H1 (cell line): ENCODE data around the gene LRRC26. TPM values are rescaled to one million over a fixed set of nuclear protein-coding genes. Genes with fewer than 3 reads are reported as not detected.

ENCODE experiments used
- CEBPB ChIP-seq: IDR thresholded peaks from 2 replicates; pipeline ENCODE4 v1.6.1; 2012; ENCODE audit warnings: low read depth, low read length
- CHD2 ChIP-seq: IDR thresholded peaks from 2 replicates; pipeline ENCODE4 v1.6.1; 2012; ENCODE audit warnings: low read length, improper control_type of control experiment
- EZH2 ChIP-seq: fragments of 200-600 bp; sonication (generic); IDR thresholded peaks from 2 replicates; pipeline ENCODE4 v1.7.1; 2012; ENCODE audit warnings: low read depth, mild to moderate bottlenecking, moderate library complexity, low read length, inconsistent platforms; ENCODE audit not compliant: severe bottlenecking
- GABPA ChIP-seq: IDR thresholded peaks from 2 replicates; pipeline ENCODE4 v1.6.1; 2011; ENCODE audit warnings: mild to moderate bottlenecking, low read length, moderate library complexity, borderline replicate concordance; ENCODE audit not compliant: insufficient read depth
- JUN ChIP-seq: IDR thresholded peaks from 2 replicates; pipeline ENCODE4 v1.6.1; 2011; ENCODE audit warnings: low read depth, mild to moderate bottlenecking, improper control_type of control experiment, low read length
- KDM4A ChIP-seq: IDR thresholded peaks from one replicate; pipeline ENCODE4 v1.7.1; 2012; ENCODE audit warnings: low read depth, mild to moderate bottlenecking, moderate library complexity, low read length, inconsistent platforms; ENCODE audit not compliant: severe bottlenecking
- KDM5A ChIP-seq: fragments of 200-600 bp; IDR thresholded peaks from 2 replicates; pipeline ENCODE4 v1.7.1; 2012; ENCODE audit warnings: mild to moderate bottlenecking, low read length, inconsistent platforms, mixed read lengths
- MAFK ChIP-seq: IDR thresholded peaks from 2 replicates; pipeline ENCODE4 v1.6.1; 2012; ENCODE audit warnings: low read depth, mild to moderate bottlenecking, improper control_type of control experiment, low read length
- NRF1 ChIP-seq: IDR thresholded peaks from 2 replicates; pipeline ENCODE4 v1.6.1; 2011; ENCODE audit warnings: mild to moderate bottlenecking, low read depth, low read length, improper control_type of control experiment
- RBBP5 ChIP-seq: IDR thresholded peaks from 2 replicates; pipeline ENCODE4 v1.7.1; 2012; ENCODE audit warnings: low read depth, mild to moderate bottlenecking, inconsistent platforms, low read length, moderate library complexity, borderline replicate concordance
- RFX5 ChIP-seq: IDR thresholded peaks from 2 replicates; pipeline ENCODE4 v1.6.1; 2011; ENCODE audit warnings: low read depth, low read length, improper control_type of control experiment, borderline replicate concordance
- RNF2 ChIP-seq: fragments of 200-900, 300-1000 bp; sonication (generic); IDR thresholded peaks from 2 replicates; pipeline ENCODE4 v1.7.1; 2016; ENCODE audit warnings: borderline replicate concordance, low read depth, mild to moderate bottlenecking, antibody characterized with exemption, low read length; ENCODE audit not compliant: poor library complexity, severe bottlenecking; ENCODE audit errors: missing control alignments
- SIN3A ChIP-seq, 2 experiments: IDR thresholded peaks in 1 of 2; conservative IDR thresholded peaks in 1 of 2; 2 replicates each; pipeline ENCODE4 v1.6.1; 2011 to 2012; ENCODE audit warnings: low read length in 2 of 2, improper control_type of control experiment in 1 of 2, low read depth in 1 of 2, mild to moderate bottlenecking in 1 of 2
- SP1 ChIP-seq: IDR thresholded peaks from 2 replicates; pipeline ENCODE4 v1.6.1; 2011; ENCODE audit warnings: low read depth, low read length
- SP2 ChIP-seq: IDR thresholded peaks from 2 replicates; pipeline ENCODE4 v1.6.1; 2012; ENCODE audit warnings: mild to moderate bottlenecking, low read length, inconsistent platforms
- SP4 ChIP-seq: IDR thresholded peaks from 2 replicates; pipeline ENCODE4 v1.6.1; 2012; ENCODE audit warnings: low read length, inconsistent platforms
- TAF1 ChIP-seq: IDR thresholded peaks from 2 replicates; pipeline ENCODE4 v1.6.1; 2011; ENCODE audit warnings: mild to moderate bottlenecking, low read depth, low read length
- TBP ChIP-seq: IDR thresholded peaks from 2 replicates; pipeline ENCODE4 v1.6.1; 2011; ENCODE audit warnings: low read depth, low read length, improper control_type of control experiment
- YY1 ChIP-seq: IDR thresholded peaks from 2 replicates; pipeline ENCODE4 v1.6.1; 2011; ENCODE audit warnings: low read depth, mild to moderate bottlenecking, low read length
- polyA plus RNA-seq, 7 experiments: library from polyadenylated mRNA; depleted of rRNA in 3 of 7; stranded (reverse) in 5 of 7; unstranded in 2 of 7; fragments of >200 nt in 5 of 7; fragments of 200-250 nt in 2 of 7; gene quantifications; 1 replicate in 5 of 7; 2 replicates in 1 of 7; 4 replicates in 1 of 7; pipeline versions ENCODE4 v1.2.1 to v1.2.3, GENCODE V29; 2011 to 2013; ENCODE audit warnings: missing spikeins in 2 of 7, mixed read lengths in 2 of 7
- total RNA-seq: library from RNA; stranded (reverse); fragmentation: NEBNext Ultra II Directional; extraction: Animal tissue kit (Norgen Biotek cat#: 25700); gene quantifications from 2 replicates; pipeline ENCODE4 v1.2.1, GENCODE V29; 2021
- TF ChIP-seq, protein P1 (sequence below), 3 experiments: IDR thresholded peaks; 1 replicate in 2 of 3; 2 replicates in 1 of 3; pipeline versions ENCODE4 v1.5.1 to v1.6.1; 2011; ENCODE audit warnings: low read length in 3 of 3, mild to moderate bottlenecking in 3 of 3, inconsistent platforms in 2 of 3, low read depth in 1 of 3, moderate library complexity in 1 of 3; ENCODE audit not compliant: insufficient read depth in 1 of 3; ENCODE audit errors: control extremely low read depth in 1 of 3
- TF ChIP-seq, protein P2 (sequence below): IDR thresholded peaks from 2 replicates; pipeline ENCODE4 v1.6.1; 2012; ENCODE audit warnings: inconsistent platforms

The LRRC26 gene
- total and polyA plus RNA-seq, 2 of the 8 experiments (the other 6 are each of a cell fraction or from before 2014, with no cell fraction given) = 0.34 to 0.85 TPM

DNA sequence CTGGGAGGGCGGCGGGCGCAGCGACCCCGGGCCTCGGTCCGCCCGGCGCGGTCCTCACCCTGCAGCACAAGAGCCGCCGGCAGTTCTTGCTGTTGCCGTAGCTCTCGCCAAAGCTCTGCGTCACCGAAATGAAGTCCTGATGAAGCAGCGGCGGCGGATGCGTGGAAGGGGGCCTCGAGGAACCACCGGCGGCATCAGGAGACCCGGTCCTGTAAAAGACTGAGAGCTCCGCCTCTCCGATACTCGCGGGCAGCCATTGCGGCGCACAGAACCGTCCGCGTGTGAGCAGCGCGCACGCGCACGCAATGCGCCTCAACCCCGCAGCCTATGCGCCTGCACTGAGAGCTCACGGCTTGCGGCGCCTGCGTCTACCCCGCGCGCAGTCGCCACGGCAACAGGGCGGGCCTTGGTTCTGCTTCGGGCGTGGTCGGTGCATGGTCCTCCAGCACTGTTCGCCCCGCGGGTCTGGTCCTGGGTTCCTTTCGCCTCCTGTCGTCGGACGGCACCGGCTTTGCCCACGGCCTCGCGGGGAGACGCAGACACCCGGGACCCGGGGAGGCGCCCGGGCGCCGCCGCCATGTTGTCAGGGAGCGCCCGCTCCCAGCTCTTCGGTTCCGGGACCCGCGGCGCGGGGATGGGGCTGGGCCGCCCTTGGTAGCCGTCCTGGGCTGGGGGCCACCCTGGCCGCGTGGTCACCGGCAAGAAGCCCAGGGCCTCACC lies 40.2 kb downstream of the LRRC26 start (continued):
- TF ChIP-seq GABPA (peak; percentile 29; the same call in 1 of the 2 replicates), SP2 (no peak), CEBPB (no peak), TAF1 (peak; percentile 93), MAFK (no peak), RBBP5 (peak; percentile 46; the same call in 1 of the 2 replicates), EZH2 (peak; percentile 56), SP1 (0 out of 2 replicates have a peak, but pooled peaks have one; percentile 20), TBP (peak; percentile 67; the same call in 1 of the 2 replicates), YY1 (peak; percentile 87; the same call in 1 of the 2 replicates), NRF1 (peak; percentile 68), CHD2 (no peak), RFX5 (no peak), SP4 (no peak), RNF2 (no peak), KDM4A (peak; percentile 94), JUN (no peak), SIN3A (conservative IDR thresholded peaks at IDR 0.05 in 1 of 2, IDR thresholded peaks at IDR 0.05 in 1 of 2; ENCODE audit: low read depth in 1 of 2, low read length in 2 of 2) (peak in 1 of 2 experiments; percentile 51; a peak in 1 of 4 replicates), KDM5A (peak; percentile 61; the same call in 1 of the 2 replicates)
- TF ChIP-seq, protein P1, sequence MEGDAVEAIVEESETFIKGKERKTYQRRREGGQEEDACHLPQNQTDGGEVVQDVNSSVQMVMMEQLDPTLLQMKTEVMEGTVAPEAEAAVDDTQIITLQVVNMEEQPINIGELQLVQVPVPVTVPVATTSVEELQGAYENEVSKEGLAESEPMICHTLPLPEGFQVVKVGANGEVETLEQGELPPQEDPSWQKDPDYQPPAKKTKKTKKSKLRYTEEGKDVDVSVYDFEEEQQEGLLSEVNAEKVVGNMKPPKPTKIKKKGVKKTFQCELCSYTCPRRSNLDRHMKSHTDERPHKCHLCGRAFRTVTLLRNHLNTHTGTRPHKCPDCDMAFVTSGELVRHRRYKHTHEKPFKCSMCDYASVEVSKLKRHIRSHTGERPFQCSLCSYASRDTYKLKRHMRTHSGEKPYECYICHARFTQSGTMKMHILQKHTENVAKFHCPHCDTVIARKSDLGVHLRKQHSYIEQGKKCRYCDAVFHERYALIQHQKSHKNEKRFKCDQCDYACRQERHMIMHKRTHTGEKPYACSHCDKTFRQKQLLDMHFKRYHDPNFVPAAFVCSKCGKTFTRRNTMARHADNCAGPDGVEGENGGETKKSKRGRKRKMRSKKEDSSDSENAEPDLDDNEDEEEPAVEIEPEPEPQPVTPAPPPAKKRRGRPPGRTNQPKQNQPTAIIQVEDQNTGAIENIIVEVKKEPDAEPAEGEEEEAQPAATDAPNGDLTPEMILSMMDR (IDR thresholded peaks at IDR 0.05; ENCODE audit: control extremely low read depth in 1 of 3, insufficient read depth in 1 of 3, low read depth in 1 of 3, low read length in 3 of 3) = no peak
- TF ChIP-seq, protein P2, sequence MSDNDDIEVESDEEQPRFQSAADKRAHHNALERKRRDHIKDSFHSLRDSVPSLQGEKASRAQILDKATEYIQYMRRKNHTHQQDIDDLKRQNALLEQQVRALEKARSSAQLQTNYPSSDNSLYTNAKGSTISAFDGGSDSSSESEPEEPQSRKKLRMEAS = peak; percentile 88
